Measurements from ENCODE around the gene GHR.

DNA sequence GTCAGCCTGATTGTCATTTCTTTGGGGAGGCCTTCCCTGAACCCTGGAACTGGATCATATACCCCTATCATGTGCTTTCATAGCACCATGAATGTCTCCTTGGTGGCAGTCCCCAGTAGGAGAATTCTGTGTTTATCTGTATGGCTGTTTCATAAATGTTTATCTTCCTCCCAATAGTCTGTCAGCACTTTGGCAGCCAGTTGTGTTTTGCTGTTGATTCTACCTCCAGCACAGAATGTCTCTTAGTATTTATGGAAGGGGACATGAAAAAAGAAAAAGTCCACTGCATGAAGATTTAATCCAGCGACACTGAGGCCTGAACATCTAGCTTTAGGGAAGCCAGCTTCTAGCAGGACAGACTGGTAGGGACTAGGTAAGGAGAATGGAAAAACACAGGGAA is 38.3 kb downstream of the GHR start:
- TF ChIP-seq FOXP2 (optimal IDR thresholded peaks at IDR 0.05; ENCODE audit: control extremely low read depth, extremely low read length, insufficient read depth) (no peak), EZH2 (IDR thresholded peaks at IDR 0.05) (no peak)

Measured in SK-N-MC (cell line).